Loucy (cell line): ENCODE results near the gene AMBRA1.

Experiments used
- CTCF ChIP-seq: fragments of 200-600 bp; sonication (generic); conservative IDR thresholded peaks from 2 replicates; pipeline ENCODE4 v1.5.1; 2014; ENCODE audit warnings: mild to moderate bottlenecking, antibody characterized with exemption, low read length
- EZH2phosphoT487 ChIP-seq: fragments of 200-600 bp; IDR thresholded peaks from 2 replicates; pipeline ENCODE4 v1.6.1; 2018; ENCODE audit warnings: antibody characterized with exemption, mild to moderate bottlenecking, moderate library complexity, borderline replicate concordance

DNA sequence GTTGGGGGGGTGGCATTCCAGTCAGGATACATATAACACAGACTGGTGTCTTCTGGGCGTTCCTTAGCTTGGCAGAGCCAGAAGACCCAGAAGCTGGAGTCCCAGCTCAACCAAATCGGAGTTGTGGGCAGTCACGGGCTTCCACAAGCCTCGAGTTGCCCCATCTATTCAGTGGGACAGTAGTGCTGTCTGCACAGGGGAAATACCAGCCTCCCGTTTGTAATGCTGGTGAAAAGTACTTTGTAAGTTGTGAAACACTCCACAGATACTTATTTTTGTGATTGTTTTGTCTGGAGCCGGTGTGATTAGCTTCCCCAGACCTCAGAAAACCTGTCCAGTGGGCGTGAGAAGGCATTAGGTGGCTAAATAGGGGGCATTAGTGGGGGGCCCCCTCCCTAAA, 232.9 kb downstream of the AMBRA1 start:
- TF ChIP-seq CTCF: no peak
- no peak for TF ChIP-seq EZH2phosphoT487
